HepG2 (cell line): ENCODE measurements around the gene ARHGEF4. TPM values are rescaled to one million over a fixed set of nuclear protein-coding genes. Genes with fewer than 3 reads are reported as not detected.

ENCODE experiments used
- ATAC-seq: fragments of 200-7000 bp; cut with Tn5 transposase; 3 replicates; pipeline ENCODE4 v1.9.1; 2020; ENCODE audit warnings: mild to moderate bottlenecking, moderate library complexity
- BruUV-seq: library from RNA; stranded (reverse); fragments of 400-500 nt; replicated peaks from 2 replicates; lab custom pipeline; 2021; lab: Mats Ljungman, UMichigan
- CTCF ChIA-PET: fragments of 300-600 bp; formaldehyde crosslinking; extraction: SDS; loops from one replicate; lab custom pipeline; 2021; ENCODE audit warnings: low total read pairs, inconsistent platforms, low intra/inter-chr PET ratio; lab: Yijun Ruan, JAX
- POLR2A ChIA-PET: fragments of 350-600 bp; sonication (Branson Sonifier 250); formaldehyde crosslinking; loops from one replicate; lab custom pipeline; 2020; ENCODE audit warnings: antibody characterized with exemption, inconsistent platforms; lab: Yijun Ruan, JAX
- DNase-seq: peaks from one replicate; pipeline ENCODE4 v3.0.0-alpha.2; 2015; ENCODE audit warnings: low spot score
- FAIRE-seq: peaks from 3 replicates; lab custom pipeline; 2011; peaks lifted over from hg19 to GRCh38; lab: Jason Lieb, UNC
- H2AFZ ChIP-seq: one replicate; pipeline ENCODE4 v1.6.1; 2011; ENCODE audit warnings: low read length, inconsistent platforms
- H3K27ac ChIP-seq: fragments of 300-600 bp; 3 replicates; pipeline ENCODE4 v1.8.0; 2011; ENCODE audit warnings: mixed run types, mild to moderate bottlenecking, mixed read lengths, low read length, inconsistent platforms; ENCODE audit not compliant: insufficient read depth; ENCODE audit errors: extremely low read length
- H3K27me3 ChIP-seq, 2 experiments: fragments of 200-600 bp in 1 of 2; 2 replicates in 1 of 2; 3 replicates in 1 of 2; pipeline versions ENCODE4 v1.6.0 to v1.8.0; 2011; ENCODE audit warnings: low read length in 2 of 2, mild to moderate bottlenecking in 2 of 2, moderate library complexity in 2 of 2, inconsistent platforms in 1 of 2; ENCODE audit not compliant: insufficient read depth in 2 of 2, control insufficient read depth in 1 of 2
- H3K36me3 ChIP-seq, 2 experiments: fragments of 200-600 bp in 1 of 2; replicated peaks in 1 of 2; 2 replicates in 1 of 2; 3 replicates in 1 of 2; pipeline versions ENCODE4 v1.5.1 to v1.8.0; 2011; ENCODE audit warnings: low read length in 2 of 2, inconsistent platforms in 1 of 2; ENCODE audit not compliant: insufficient read depth in 2 of 2, control insufficient read depth in 1 of 2
- H3K4me1 ChIP-seq: 2 replicates; pipeline ENCODE4 v1.5.1; 2012; ENCODE audit warnings: low read length, inconsistent platforms; ENCODE audit not compliant: insufficient read depth
- H3K4me2 ChIP-seq: 2 replicates; pipeline ENCODE4 v1.6.0; 2011; ENCODE audit warnings: low read depth, low read length, inconsistent platforms
- H3K4me3 ChIP-seq, 3 experiments: fragments of 200-600 bp in 1 of 3; sonication (generic), shearing (Covaris generic) in 1 of 3; replicated peaks in 1 of 3; 2 replicates each; pipeline ENCODE4 v1.5.1; 2011 to 2016; ENCODE audit warnings: low read length in 3 of 3, inconsistent platforms in 2 of 3, low read depth in 2 of 3, mild to moderate bottlenecking in 2 of 3, control low read depth in 1 of 3, mixed read lengths in 1 of 3; ENCODE audit not compliant: insufficient read depth in 1 of 3
- H3K79me2 ChIP-seq: one replicate; pipeline ENCODE4 v1.6.1; 2011; ENCODE audit warnings: low read length, inconsistent platforms; ENCODE audit not compliant: insufficient read depth
- H3K9ac ChIP-seq: 2 replicates; pipeline ENCODE4 v1.6.0; 2011; ENCODE audit warnings: mild to moderate bottlenecking, low read depth, low read length, inconsistent platforms; ENCODE audit not compliant: insufficient read depth
- H3K9me3 ChIP-seq: 2 replicates; pipeline ENCODE4 v1.5.1; 2012; ENCODE audit warnings: mild to moderate bottlenecking, low read length
- H4K20me1 ChIP-seq: 2 replicates; pipeline ENCODE4 v1.6.0; 2011; ENCODE audit warnings: inconsistent platforms, mild to moderate bottlenecking, low read length, moderate library complexity; ENCODE audit not compliant: insufficient read depth
- ARID4A ChIP-seq: sonication (generic); formaldehyde crosslinking; IDR thresholded peaks from 2 replicates; pipeline ENCODE4 v1.5.0; 2020; ENCODE audit warnings: mild to moderate bottlenecking, missing genetic modification reagents, borderline replicate concordance
- YEATS2 ChIP-seq: sonication (generic); formaldehyde crosslinking; IDR thresholded peaks from 2 replicates; pipeline ENCODE4 v1.4.0; 2020; ENCODE audit warnings: missing genetic modification reagents, borderline replicate concordance
- ZBTB39 ChIP-seq: sonication (generic); formaldehyde crosslinking; IDR thresholded peaks from 2 replicates; pipeline ENCODE4 v1.5.0; 2020; ENCODE audit warnings: missing genetic modification reagents
- ZNF251 ChIP-seq: sonication (generic); formaldehyde crosslinking; IDR thresholded peaks from 2 replicates; pipeline ENCODE4 v1.9.0; 2021; ENCODE audit warnings: mild to moderate bottlenecking, missing genetic modification reagents
- ZNF337 ChIP-seq: sonication (generic); formaldehyde crosslinking; IDR thresholded peaks from 2 replicates; pipeline ENCODE4 v1.5.1; 2020; ENCODE audit warnings: missing genetic modification reagents, low read depth, mild to moderate bottlenecking, borderline replicate concordance
- ZNF639 ChIP-seq: conservative IDR thresholded peaks from 2 replicates; pipeline ENCODE4 v1.6.1; 2018; ENCODE audit warnings: missing genetic modification reagents
- ZNF772 ChIP-seq: sonication (generic); formaldehyde crosslinking; IDR thresholded peaks from 2 replicates; pipeline ENCODE4 v1.5.0; 2020; ENCODE audit warnings: mild to moderate bottlenecking, missing genetic modification reagents
- WGBS: methylation state at CpG from one replicate; pipeline ENCODE4 v1.1.6; 2017; ENCODE audit warnings: low lambda C conversion rate; 5-methylcytosine and 5-hydroxymethylcytosine counted together
- in situ Hi-C: cut with HindIII; loops from 2 replicates; pipeline ENCODE4 v1.10.0; 2017; ENCODE audit warnings: low pct_unique_long_range_greater_than_20kb; ENCODE audit not compliant: extremely low pct_ligation_motif_present
- intact Hi-C: fragments of 100-400 bp; cut with micrococcal nuclease; formaldehyde crosslinking; loops from one replicate; pipeline ENCODE4 v1.10.0; 2022; ENCODE audit not compliant: unreplicated experiment
- polyA plus RNA-seq, 8 experiments: library from polyadenylated mRNA; depleted of rRNA in 3 of 8; stranded (reverse) in 7 of 8; unstranded in 1 of 8; fragments of >200 nt; fragmentation: Illumina TruSeq in 4 of 8; extraction: Trizol in 4 of 8; gene quantifications; 2 replicates each; pipeline versions ENCODE4 v1.2.1 to v1.2.3, GENCODE V29; 2011 to 2016; ENCODE audit warnings: low read depth in 4 of 8, missing spikeins in 1 of 8, mixed read lengths in 1 of 8; ENCODE audit not compliant: insufficient read depth in 1 of 8
- total RNA-seq, 5 experiments: library from RNA; depleted of rRNA; stranded (reverse); fragments of >200 nt; fragmentation: Illumina TruSeq; extraction: Trizol; gene quantifications; 2 replicates each; pipeline ENCODE4 v1.2.3, GENCODE V29; 2016; ENCODE audit warnings: low read depth in 1 of 5

Gene ARHGEF4
- total and polyA plus RNA-seq, 2 of the 13 experiments (the other 11 are each of a cell fraction or from before 2014, with no cell fraction given), result 0.11 to 0.13 TPM

GRCh38 chr2:130848526-130849210 lies 12.0 kb downstream of the ARHGEF4 start:
- Histone ChIP-seq H3K36me3 (no peaks in the 10 kb centered on the region), H3K4me2 (no peak overlapping the region), H3K4me3 (no peak overlapping the region), H4K20me1 (no peaks in the 10 kb centered on the region), H3K4me1 (no peaks in the 10 kb centered on the region), H3K79me2 (no peaks in the 10 kb centered on the region), H3K27me3 (peaks cover 13 to 67% of the 10 kb centered on the region in 2 experiments; a peak in 3 of 5 replicates), H3K27ac (no peak overlapping the region), H3K9me3 (no peaks in the 10 kb centered on the region), H2AFZ (no peak overlapping the region), H3K9ac (no peak overlapping the region)
- ChIA-PET POLR2A (no interaction called here), CTCF (no interaction called here)
- WGBS, result 18% methylated on average over 6 of the region's 12 CpGs
- FAIRE-seq (no peak), ATAC-seq (no peak; the same call in 2 of the 3 replicates), DNase-seq (no peak)
- no TSS peak for BruUV-seq
- TF ChIP-seq ARID4A (CRISPR knock-in tag), result no peak
- no peak for TF ChIP-seq ZNF772 (CRISPR knock-in tag)
- TF ChIP-seq YEATS2 (CRISPR knock-in tag), result no peak
- TF ChIP-seq ZNF639 (CRISPR knock-in tag), result no peak
- TF ChIP-seq ZNF337 (CRISPR knock-in tag), result no peak
- no peak for TF ChIP-seq ZNF251 (CRISPR knock-in tag)
- no peak for TF ChIP-seq ZBTB39 (CRISPR knock-in tag)
- in situ Hi-C loops, result no loop called here
- intact Hi-C loops, result no loop called here
